Measurements from ENCODE around the gene PDE1C.

Gene PDE1C

GRCh38 chr7:31735991-31736982 lies 333.9 kb downstream of the PDE1C start:
- DNase-seq (ENCODE audit: low spot score) (no peak), ATAC-seq (ENCODE audit: low read depth) (peak; percentile 81)
- no peak overlapping the region for H3K4me3 ChIP-seq (ENCODE audit: severe bottlenecking)
- TF ChIP-seq CTCF (IDR thresholded peaks at IDR 0.05; ENCODE audit: poor library complexity, severe bottlenecking), result peak; percentile 89
- no peaks in the 10 kb centered on the region for H3K27me3 ChIP-seq (ENCODE audit: insufficient read depth, poor library complexity, severe bottlenecking)
- peaks cover 7% of the 10 kb centered on the region for H3K4me1 ChIP-seq (ENCODE audit: insufficient read depth, poor library complexity, severe bottlenecking)
- H3K36me3 ChIP-seq (ENCODE audit: low read depth), result no peaks in the 10 kb centered on the region
- no peaks in the 10 kb centered on the region for H3K9me3 ChIP-seq (ENCODE audit: severe bottlenecking)
- no peak overlapping the region for H3K27ac ChIP-seq (ENCODE audit: poor library complexity, severe bottlenecking)

GRCh38 chr7:31734456-31734855 lies 335.8 kb downstream of the PDE1C start:
- TF ChIP-seq CTCF (IDR thresholded peaks at IDR 0.05; ENCODE audit: poor library complexity, severe bottlenecking), result no peak
- Histone ChIP-seq H3K4me1 (ENCODE audit: insufficient read depth, poor library complexity, severe bottlenecking) (peaks cover 7% of the 10 kb centered on the region), H3K27ac (ENCODE audit: poor library complexity, severe bottlenecking) (peak overlapping the region; percentile 49), H3K4me3 (ENCODE audit: severe bottlenecking) (no peak overlapping the region), H3K9me3 (ENCODE audit: severe bottlenecking) (no peaks in the 10 kb centered on the region), H3K27me3 (ENCODE audit: insufficient read depth, poor library complexity, severe bottlenecking) (no peaks in the 10 kb centered on the region), H3K36me3 (ENCODE audit: low read depth) (no peaks in the 10 kb centered on the region)
- DNase-seq (ENCODE audit: low spot score), result no peak
- ATAC-seq (ENCODE audit: low read depth), result peak; percentile 50

GRCh38 chr7:31729195-31729804 lies 340.9 kb downstream of the PDE1C start:
- Histone ChIP-seq H3K36me3 (ENCODE audit: low read depth) (no peaks in the 10 kb centered on the region), H3K9me3 (ENCODE audit: severe bottlenecking) (no peaks in the 10 kb centered on the region), H3K27ac (ENCODE audit: poor library complexity, severe bottlenecking) (no peak overlapping the region), H3K4me1 (ENCODE audit: insufficient read depth, poor library complexity, severe bottlenecking) (peaks cover 8% of the 10 kb centered on the region), H3K4me3 (ENCODE audit: severe bottlenecking) (no peak overlapping the region), H3K27me3 (ENCODE audit: insufficient read depth, poor library complexity, severe bottlenecking) (no peaks in the 10 kb centered on the region)
- DNase-seq (ENCODE audit: low spot score) (no peak), ATAC-seq (ENCODE audit: low read depth) (peak; percentile 77; the same call in 2 of the 3 replicates)
- no peak for TF ChIP-seq CTCF (IDR thresholded peaks at IDR 0.05; ENCODE audit: poor library complexity, severe bottlenecking)

- no peak overlapping the region for H3K27ac ChIP-seq (ENCODE audit: poor library complexity, severe bottlenecking)
- ATAC-seq (ENCODE audit: low read depth), result peak; percentile 89
Observed at GRCh38 chr7:31724696-31725095, 345.5 kb downstream of the PDE1C start.

More at GRCh38 chr7:31724696-31725095, 345.5 kb downstream of the PDE1C start:
- Histone ChIP-seq H3K4me3 (ENCODE audit: severe bottlenecking) (no peak overlapping the region), H3K27me3 (ENCODE audit: insufficient read depth, poor library complexity, severe bottlenecking) (no peaks in the 10 kb centered on the region), H3K36me3 (ENCODE audit: low read depth) (no peaks in the 10 kb centered on the region), H3K9me3 (ENCODE audit: severe bottlenecking) (no peaks in the 10 kb centered on the region), H3K4me1 (ENCODE audit: insufficient read depth, poor library complexity, severe bottlenecking) (peaks cover 5% of the 10 kb centered on the region)
- TF ChIP-seq CTCF (IDR thresholded peaks at IDR 0.05; ENCODE audit: poor library complexity, severe bottlenecking), result no peak
- no peak for DNase-seq (ENCODE audit: low spot score)

Data from RWPE2 (cell line).